SK-N-SH (cell line): ENCODE results near the gene RNF214.

Experiments
- CHD2 ChIP-seq: fragments of 150-350 bp; IDR thresholded peaks from 2 replicates; pipeline ENCODE4 v1.6.1; 2018; ENCODE audit warnings: low read length; ENCODE audit not compliant: partially characterized antibody
- CTCF ChIP-seq: fragments of 200-600 bp; sonication (generic); IDR thresholded peaks from 2 replicates; pipeline ENCODE4 v1.6.1; 2017; ENCODE audit warnings: antibody characterized with exemption, mild to moderate bottlenecking, moderate library complexity

GRCh38 chr11:117313091-117313490 is 80.6 kb downstream of the RNF214 start:
- TF ChIP-seq CTCF: no peak
- no peak for TF ChIP-seq CHD2
